GM23338 (cell line): ENCODE results near the gene FOXJ3.

Experiments used
- EZH2 ChIP-seq: fragments of 200-600 bp; sonication (generic); IDR thresholded peaks from one replicate; pipeline ENCODE4 v1.8.0; 2017; ENCODE audit warnings: antibody characterized with exemption, mild to moderate bottlenecking, low read depth; ENCODE audit not compliant: unreplicated experiment
- ZNF114 ChIP-seq: fragments of 250-450 bp; sonication (Bioruptor Pico); IDR thresholded peaks from 2 replicates; pipeline ENCODE4 v1.5.0; 2020; ENCODE audit warnings: mild to moderate bottlenecking, moderate library complexity
- TF ChIP-seq, protein P1 (sequence below), 2 experiments: fragments of 200-600 bp in 1 of 2; sonication (generic) in 1 of 2; conservative IDR thresholded peaks; 2 replicates each; pipeline versions ENCODE4 v1.5.1 to v1.6.1; 2016 to 2017; ENCODE audit warnings: antibody characterized with exemption in 2 of 2, low read depth in 2 of 2, mild to moderate bottlenecking in 2 of 2, moderate library complexity in 1 of 2
- TF ChIP-seq, protein P2 (sequence below): IDR thresholded peaks from one replicate; pipeline ENCODE4 v1.6.1; 2018; ENCODE audit warnings: antibody characterized with exemption; ENCODE audit not compliant: unreplicated experiment

DNA sequence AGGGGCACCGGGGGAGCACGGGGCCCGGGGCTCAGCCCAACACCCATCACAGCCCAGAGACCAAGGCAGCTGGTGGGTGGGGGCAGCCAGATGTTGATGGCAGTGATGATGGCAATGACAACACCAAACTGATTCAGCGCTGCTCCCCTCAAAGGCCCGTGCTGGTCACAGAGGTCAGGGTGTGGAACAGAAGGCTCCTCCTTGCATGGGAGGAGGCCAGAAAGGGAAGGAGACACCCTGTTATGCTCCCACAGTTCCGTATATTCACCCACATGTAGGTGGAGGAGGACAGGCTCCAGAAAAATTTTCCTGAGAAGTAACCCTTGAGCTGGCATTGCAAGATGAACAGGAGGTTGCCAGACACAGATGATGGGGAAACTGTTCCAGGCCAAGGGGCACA lies 181.4 kb downstream of the FOXJ3 start:
- TF ChIP-seq, protein P1, sequence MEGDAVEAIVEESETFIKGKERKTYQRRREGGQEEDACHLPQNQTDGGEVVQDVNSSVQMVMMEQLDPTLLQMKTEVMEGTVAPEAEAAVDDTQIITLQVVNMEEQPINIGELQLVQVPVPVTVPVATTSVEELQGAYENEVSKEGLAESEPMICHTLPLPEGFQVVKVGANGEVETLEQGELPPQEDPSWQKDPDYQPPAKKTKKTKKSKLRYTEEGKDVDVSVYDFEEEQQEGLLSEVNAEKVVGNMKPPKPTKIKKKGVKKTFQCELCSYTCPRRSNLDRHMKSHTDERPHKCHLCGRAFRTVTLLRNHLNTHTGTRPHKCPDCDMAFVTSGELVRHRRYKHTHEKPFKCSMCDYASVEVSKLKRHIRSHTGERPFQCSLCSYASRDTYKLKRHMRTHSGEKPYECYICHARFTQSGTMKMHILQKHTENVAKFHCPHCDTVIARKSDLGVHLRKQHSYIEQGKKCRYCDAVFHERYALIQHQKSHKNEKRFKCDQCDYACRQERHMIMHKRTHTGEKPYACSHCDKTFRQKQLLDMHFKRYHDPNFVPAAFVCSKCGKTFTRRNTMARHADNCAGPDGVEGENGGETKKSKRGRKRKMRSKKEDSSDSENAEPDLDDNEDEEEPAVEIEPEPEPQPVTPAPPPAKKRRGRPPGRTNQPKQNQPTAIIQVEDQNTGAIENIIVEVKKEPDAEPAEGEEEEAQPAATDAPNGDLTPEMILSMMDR (conservative IDR thresholded peaks at IDR 0.05; ENCODE audit: low read depth in 2 of 2) = no peak
- TF ChIP-seq EZH2 (no peak), ZNF114 (CRISPR knock-in tag) (no peak)
- TF ChIP-seq, protein P2, sequence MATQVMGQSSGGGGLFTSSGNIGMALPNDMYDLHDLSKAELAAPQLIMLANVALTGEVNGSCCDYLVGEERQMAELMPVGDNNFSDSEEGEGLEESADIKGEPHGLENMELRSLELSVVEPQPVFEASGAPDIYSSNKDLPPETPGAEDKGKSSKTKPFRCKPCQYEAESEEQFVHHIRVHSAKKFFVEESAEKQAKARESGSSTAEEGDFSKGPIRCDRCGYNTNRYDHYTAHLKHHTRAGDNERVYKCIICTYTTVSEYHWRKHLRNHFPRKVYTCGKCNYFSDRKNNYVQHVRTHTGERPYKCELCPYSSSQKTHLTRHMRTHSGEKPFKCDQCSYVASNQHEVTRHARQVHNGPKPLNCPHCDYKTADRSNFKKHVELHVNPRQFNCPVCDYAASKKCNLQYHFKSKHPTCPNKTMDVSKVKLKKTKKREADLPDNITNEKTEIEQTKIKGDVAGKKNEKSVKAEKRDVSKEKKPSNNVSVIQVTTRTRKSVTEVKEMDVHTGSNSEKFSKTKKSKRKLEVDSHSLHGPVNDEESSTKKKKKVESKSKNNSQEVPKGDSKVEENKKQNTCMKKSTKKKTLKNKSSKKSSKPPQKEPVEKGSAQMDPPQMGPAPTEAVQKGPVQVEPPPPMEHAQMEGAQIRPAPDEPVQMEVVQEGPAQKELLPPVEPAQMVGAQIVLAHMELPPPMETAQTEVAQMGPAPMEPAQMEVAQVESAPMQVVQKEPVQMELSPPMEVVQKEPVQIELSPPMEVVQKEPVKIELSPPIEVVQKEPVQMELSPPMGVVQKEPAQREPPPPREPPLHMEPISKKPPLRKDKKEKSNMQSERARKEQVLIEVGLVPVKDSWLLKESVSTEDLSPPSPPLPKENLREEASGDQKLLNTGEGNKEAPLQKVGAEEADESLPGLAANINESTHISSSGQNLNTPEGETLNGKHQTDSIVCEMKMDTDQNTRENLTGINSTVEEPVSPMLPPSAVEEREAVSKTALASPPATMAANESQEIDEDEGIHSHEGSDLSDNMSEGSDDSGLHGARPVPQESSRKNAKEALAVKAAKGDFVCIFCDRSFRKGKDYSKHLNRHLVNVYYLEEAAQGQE = no peak
